GM18873 (cell line): Measurements from ENCODE around the gene SBDS.
"Not testable (repeated sequence)": the region's sequence is repeated elsewhere in the genome, so short reads cannot be mapped to it uniquely, and the experiment has no call there.

ENCODE experiments used
- ATAC-seq: cut with Tn5 transposase; IDR thresholded peaks from one replicate; pipeline ENCODE4 v1.9.1; 2021; ENCODE audit warnings: mild to moderate bottlenecking, moderate library complexity, moderate number of reproducible peaks; ENCODE audit not compliant: unreplicated experiment, low FRiP score

Gene SBDS

DNA sequence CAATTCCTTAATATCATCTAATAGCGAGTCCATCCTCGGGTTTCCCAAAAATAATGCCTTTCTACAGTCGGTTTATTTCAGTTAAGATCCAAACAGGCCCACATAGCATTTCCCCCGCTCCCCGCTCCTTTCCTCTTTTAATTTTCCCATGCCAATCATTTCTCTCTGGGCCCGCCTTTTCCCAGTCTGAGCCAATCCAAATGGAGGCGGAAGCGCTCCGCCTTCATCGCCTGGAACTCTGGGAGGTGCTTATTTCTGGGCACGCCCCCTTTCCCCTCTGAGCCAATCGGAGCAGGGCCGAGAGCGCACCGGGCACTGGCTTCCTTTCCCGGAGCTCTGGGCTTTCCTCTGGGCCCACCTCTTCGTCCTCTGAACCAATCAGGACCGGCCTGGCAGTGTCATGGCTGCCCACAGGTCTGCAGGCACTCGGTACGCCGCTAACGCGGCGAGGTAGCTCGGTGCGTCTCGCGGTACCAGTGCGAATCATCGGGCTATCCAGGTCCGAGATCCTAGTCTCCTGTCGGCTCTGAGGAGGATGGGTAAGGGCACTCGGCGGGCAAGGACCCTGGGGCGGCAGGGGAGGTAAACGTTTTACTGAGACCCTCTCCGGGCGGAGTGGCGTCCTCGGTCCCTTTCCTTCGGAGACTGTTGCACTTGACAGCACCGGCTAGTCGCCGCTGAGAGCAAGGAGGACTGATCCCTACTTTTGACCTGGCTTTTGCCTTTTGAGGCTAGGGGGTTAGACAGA, 1.2 kb upstream of the SBDS start, which contains the start of gene TYW1:
TSS of gene TYW1 (plus strand) at position 390 of the 748 bp plus-strand sequence. CDS start at position 536, 146 bp downstream.
- peak; percentile 84 for ATAC-seq

DNA sequence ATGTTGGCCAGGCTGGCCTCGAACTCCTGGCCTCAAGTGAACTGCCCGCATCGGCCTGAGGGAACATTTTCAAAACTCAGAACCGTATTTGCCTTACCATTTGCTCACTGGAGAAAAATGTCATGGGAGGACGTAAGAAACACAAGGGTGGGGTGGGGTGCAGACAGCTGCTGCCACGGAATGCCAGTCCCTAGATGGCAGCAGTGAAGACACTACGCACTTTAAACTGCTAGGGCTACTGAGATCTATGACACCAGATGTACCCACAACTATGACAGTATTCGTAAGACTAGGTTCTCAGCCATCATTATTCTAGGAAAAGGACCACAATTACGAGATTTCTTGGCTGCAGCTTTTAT, 716 bp downstream of the SBDS start:
- peak; percentile 25 for ATAC-seq

DNA sequence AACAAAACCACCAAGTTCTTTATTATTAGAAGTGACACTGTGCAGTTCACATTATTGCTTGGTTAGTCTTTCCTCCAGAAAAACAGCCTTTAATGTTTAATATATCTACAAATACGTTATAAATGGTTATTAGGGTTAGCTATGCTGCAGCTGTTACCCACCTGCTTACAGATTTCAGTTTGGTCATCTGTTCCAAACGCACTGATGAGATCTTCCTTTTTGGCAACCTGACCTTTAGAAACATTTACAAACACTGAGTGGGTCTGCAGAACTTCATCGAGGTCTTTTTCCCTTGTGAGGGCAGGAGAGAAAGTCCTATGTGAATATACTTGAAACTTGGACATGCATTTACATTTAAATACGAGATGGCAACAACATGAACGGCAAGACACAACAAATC, 1.3 kb downstream of the SBDS start:
- ATAC-seq = not testable (repeated sequence)

DNA sequence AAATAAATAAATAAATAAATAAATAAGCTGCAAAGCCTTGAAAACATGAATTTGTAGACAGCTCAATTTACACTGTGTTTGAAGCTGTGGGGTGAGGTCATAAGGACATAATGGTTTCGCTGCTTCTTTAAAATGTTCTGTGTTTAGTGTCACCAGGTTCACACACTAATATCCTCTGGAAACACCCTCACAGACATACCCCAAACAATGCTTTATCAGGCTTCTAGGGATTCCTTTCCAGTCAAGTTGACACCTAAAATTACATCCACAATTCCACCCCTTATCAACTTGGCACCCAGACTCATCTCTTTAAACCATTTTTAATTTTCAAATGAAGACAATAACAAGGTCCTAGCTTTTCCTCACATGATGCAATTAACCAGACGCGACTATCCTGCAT, 5.8 kb downstream of the SBDS start:
- not testable (repeated sequence) for ATAC-seq

DNA sequence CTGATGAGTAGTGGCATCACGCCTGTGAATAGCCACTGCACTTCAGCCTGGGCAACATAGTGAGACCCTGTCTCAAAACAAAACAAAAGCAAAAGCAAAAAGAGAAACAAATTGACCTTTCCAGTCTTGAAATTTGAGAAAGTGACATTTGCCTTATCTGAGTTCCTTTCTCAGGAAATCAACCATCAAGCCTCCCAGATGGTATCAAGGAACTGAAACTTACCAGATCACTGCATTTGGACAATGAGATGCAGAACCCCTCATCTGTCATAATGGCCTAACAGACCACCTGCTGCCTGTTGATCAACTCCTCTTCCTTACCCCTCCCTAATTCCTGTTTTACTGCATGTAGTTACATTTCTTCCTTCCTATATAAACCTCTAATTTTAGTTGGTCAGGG, 15.1 kb downstream of the SBDS start:
- ATAC-seq = not testable (repeated sequence)

DNA sequence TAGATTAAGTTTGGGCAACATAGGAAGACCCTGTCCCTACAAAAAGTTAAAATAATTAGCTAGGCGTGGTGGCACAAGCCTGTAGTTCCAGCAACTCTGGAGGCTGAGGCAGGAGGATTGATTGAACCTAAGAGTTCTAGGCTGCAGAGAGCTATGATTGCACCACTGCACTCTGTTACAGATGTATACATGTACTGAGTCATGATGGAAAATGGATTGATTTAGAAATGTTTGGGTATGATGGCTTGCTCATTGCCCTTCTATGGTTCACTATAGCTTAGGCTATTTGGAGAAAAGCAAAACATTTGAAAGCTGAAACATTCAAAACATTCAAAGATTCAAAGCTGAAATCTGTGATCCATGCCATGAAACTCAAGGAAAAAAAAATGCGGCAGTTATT, 16.4 kb downstream of the SBDS start:
- not testable (repeated sequence) for ATAC-seq

DNA sequence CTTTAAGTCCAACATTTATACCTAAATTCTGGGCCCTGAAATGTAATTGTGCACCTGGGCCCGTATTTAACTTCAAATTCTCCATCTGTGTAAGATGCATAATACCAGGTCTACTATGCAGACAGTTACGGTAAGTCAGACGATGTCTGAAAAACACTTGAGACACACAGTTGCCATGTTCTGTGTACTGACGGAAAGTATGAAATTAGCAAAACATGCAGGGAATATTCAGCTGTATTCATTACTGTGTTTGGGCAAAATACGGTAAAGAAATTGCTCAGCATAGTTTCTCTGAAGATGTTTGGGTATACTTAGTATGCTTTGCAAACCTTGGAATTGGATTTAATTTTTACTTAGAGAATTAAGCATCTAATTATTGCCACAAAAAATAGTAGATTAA, 17.1 kb downstream of the SBDS start:
- not testable (repeated sequence) for ATAC-seq

DNA sequence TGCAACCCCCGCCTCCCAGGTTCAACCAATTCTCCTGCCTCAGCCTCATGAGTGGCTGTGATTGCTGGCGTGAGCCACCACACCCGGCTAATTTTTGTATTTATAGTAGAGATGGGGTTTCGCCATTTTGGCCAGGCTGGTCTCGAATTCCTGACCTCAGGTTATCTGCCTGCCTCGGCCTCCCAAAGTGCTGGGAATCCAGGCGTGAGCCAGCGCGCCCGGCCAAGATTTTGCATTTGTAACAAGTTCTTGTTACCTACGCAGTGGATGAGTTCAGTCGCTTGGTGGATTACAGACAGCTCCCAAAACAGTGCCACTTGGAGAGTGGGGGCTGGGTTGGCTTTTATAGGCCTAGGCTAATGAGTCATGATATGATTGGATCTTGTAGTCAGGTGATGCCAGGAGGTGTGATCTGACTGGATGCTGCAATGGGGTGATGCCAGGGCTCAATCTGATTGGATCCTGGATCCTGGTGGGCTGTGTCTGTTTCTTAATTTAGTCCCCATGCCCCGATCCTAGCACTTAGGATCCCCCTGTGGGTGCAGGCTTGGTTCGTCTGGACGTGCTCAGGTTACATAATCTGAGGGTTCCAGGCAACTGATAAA, 20.3 kb downstream of the SBDS start:
- no peak for ATAC-seq

DNA sequence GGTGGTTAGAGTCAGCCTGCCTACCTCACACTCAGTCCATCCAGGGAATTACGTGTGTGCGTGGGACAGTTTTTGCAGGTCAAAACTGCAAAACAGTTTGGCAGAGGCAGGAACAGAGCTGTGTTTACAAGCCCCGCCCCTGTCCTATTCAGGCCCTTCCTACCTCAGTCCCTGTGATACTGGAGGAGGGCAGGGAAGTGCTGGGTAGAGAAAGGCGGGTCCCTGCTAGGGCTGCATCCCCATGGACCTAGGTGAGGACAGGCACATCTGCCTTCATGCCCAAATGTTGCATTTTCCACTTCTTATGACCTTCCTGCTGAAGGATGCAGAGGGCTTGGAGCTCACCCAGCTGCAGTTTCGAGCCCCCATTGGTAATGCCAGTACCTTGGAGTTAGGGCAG, 25.1 kb downstream of the SBDS start:
- no peak for ATAC-seq

DNA sequence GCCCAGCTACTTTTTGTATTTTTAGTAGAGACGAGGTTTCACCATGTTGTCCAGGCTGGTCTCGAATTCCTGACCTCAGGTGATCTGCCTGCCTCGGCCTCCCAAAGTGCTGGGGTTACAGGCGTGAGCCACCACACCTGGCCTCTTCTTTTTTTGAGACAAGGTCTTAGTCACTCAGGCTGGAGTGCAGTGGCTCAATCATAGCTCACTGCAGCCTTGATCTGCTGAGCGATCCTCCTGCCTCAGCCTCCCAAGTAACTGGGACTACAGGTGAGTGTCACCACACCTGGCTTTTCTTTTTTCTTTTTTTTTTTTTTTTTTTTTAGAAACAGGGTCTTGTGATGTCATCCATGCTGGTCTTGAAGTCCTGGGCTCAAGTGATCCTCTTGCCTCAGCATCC, 26.4 kb downstream of the SBDS start:
- not testable (repeated sequence) for ATAC-seq

DNA sequence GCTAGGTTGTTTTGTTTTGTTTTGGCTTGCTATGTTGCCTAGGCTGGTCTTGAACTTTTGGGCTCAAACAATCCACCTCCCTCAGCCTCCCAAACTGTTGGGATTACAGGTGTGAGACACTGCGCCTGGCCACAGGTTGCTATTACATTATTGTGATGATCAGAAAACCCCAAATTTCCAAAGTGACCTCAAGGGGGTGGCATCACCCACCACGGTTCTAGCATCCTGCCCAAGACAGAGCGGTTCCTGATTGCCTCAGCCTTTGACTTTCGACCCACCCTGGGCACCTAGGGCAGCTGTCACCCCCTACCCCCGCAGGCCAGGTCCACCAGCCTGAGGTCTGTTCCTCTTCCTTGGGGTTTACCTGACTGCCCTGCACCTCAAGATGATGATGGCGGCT, 28.4 kb downstream of the SBDS start:
- ATAC-seq = no peak

DNA sequence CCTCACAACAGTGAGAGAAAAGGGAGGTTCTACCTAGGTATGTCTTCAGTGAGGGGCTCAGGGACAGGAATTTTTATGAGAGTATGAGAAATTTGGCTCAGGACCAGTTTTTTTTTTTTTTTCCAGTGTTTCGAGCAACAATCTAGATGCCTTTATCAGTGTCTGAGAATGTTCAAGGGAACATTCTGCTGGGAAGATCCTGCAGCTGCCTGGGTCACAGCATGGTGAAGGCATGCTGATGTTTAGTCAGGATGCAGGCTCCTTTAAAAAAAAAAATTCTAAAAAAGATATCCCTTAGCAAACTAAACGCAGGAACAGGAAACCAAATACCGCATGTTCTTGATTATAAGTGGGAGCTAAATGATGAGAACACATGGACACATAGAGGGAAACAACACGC, 31.0 kb downstream of the SBDS start:
- no peak for ATAC-seq

DNA sequence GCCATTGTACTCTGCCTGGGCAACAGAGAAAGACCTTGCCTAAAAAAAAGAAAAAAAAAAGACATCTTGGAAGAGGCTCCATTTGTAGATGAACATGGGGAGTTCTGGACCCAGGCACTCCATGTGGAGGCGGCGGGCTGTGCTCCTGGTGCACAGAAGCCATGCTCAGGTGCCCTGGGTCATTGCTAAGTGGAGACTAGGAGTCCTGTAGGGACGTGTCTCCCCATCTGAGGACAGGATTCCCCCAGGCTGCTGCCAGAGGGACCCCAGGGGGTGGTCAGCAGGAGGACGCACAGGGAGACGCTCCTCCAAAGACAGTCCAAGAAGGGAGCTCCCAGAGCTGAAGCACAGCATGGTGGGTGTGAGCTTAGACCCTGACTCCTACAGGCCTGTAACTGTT, 34.3 kb downstream of the SBDS start:
- no peak for ATAC-seq

DNA sequence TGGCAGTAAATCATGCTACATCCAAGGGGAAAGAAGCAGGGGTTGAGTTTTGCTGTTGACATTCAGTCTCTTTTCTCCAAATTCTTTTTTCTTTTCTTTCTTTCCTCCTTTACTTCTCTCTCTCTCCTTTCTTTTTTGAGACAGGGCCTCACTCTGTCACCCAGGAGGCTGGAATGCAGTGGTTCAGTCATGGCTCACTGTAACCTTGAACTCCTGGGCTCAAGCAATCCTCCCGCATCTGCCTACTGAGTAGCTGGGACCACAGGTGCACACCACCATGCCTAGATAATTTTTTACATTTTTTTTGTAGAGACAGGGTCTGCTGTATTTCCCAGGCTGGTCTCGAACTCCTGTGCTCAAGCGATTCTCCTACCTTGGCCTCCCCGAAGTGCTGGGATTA, 35.2 kb downstream of the SBDS start:
- ATAC-seq = no peak

DNA sequence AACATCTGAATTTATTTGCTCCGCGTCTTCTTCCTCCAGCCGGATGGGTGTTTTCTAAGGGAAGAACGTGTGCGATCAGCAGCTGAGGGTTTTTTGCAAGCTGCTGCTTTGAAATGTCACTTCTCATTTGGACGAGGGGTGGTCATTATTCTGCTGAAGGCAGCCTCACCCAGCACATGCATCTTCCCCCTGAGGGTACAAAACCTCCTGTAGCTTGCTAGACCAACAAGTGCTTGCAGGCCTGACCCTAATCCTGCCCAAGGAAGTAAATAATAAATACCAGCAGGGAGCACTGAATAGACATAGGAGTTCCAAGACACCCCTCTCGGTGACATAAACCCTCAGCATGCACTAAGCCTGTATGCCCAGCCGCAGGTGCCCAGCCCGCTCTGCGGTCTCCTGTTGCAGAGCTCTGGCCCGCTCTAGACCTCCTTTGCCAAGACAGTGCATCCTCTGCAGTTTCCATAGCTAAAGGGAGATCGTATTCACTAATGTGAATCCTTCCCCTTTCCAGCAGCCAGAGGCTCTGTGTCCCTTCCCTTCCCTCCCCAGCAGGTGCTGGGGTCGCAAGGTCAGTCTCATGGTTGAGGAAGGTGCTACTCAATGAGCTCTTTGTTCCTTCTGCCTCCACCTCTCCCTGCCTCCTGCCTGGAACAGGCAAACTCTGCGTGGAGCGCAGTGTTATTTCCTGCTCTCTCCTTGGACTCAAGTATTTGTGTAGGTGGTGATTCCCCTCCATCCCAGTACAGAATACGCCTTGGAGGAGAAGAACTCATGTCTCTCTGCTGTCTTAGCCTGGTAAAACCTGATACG, 36.6 kb downstream of the SBDS start:
- no peak for ATAC-seq

DNA sequence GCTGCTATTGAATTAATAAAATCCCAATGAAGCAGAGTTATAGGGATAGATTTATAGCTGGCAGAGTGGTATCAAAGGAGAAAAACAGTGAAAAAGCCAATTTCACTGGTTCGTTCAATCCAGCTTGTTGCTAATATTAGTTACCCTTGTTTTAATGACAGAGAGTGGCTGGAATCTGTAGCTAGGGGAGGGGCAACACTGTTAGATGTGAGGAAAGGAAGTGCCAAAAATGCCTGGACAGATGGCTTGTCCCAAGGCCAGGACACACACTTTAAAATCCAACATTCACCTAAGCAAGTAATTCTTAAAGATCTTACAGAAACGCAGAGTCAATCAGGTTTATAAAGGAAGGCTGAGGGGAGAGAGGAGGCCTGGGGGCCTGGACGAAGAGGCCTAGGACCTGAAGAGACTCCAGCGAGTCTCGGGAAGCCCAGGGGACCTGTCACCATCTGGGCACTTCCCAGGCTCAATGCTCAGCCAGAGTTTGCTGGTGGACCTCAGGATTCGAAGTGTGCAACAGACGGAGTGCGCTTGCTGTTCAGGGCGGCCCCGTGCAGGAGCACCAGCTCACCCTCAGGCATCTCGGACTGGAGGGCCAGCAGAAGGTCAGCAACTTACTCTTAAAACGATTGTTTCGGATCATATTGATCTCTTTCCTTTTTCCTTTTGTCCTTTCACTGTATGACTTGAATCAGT, 37.6 kb downstream of the SBDS start:
- no peak for ATAC-seq

DNA sequence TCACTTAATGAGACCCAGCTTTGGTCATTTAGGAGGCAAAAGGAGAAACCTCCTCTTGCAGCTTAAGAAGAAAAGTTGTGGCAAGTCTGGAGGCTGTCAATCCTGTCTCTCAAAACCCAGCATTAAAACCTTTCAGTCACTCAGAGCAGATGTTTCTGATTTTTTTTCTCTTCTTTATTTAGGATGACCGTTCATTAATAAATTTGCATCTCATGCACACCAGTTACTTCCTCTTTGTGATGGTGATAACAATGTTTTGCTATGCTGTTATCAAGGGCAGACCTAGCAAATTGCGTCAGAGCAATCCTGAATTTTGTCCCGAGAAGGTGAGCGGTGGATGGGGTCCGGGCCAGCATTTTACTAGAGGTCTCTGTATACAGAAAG, 42.4 kb downstream of the SBDS start:
- ATAC-seq = no peak

DNA sequence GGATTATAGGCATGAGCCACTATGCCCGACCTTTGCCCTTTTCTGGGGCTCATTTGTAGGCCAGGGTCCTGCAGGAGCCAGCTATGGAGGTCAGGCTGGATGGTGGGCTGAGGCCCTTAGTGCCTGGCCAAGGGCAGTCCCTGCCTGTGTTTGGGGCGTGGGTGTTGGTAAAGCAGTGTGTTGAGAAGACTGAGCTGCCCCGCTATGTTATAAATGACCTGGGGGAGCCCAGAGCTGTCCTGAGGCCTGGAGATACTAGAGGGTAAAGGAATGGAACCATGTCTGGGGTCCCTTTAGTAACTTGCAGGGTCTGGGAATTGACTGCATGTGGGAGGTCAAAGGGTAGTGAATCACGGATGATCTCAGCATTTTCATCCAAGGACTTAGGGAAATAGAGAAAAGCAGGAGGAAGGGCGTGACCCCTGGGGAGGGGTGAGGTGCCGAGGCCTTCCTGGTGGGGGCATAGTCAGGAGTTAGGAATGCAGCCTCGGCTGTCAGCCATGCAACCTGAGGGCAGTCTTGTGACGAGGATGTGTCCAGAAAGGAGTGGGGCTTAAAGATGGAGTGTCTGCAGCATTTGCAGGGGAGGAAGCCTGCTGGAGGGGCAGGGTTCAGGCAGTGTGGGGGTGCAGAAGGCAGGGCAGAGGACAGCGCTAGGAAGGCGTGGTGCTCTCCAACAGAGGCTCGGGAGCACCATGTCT, 42.9 kb downstream of the SBDS start:
- no peak for ATAC-seq

DNA sequence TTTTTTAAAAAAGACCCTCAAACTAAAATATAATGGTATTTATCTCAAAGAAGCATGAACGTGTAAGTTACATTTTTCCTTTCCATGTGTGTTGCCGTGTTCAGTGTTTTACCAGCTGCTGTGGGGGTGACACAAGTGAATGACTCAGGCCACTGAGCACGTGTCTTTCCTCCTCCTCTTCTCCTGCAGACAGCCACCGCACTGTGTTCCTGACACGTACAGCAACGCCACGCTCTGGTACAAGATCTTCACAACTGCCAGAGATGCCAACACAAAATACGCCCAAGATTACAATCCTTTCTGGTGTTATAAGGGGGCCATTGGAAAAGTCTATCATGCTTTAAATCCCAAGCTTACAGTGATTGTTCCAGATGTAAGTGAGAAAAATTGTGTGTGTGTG, 44.6 kb downstream of the SBDS start:
- ATAC-seq = no peak

DNA sequence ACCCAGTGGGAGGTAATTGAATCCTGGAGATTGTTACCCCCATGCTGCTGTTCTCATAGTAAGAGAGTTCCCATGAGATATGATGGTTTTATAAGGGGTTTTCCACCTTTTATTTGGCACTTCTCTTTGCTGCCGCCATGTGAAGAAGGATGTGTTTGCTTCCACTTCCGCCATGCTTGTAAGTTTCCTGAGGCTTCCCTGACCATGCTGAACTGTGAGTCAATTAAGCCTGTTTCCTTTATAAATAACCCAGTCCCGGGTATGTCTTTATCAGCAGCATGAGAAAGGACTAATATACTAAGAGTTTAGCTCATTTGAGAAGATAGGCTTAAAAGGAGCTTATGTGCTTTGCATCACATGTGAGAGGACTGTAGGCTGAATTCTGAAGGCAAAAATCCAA, 45.1 kb downstream of the SBDS start:
- no peak for ATAC-seq
